ENCODE measurements around the gene RGS4.

RGS4 gene

DNA sequence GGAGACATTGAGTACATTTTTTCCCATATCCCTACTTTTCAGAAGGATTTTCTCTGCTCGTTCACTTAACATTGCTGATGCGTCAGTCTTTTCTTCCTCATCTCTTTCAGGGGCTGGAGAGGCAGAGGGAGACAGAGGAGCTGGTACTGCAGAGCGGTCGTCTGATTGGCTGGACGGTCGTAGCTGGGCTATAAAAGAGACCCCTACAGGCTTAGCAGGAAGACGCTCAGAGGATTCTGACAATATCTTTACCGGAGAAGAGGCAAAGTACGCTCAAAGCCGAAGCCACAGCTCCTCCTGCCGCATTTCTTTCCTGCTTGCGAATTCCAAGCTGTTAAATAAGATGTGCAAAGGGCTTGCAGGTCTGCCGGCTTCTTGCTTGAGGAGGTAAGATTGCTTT lies at the start of gene RGS4:
TSS of gene RGS4 (plus strand) at position 220 of the 400 bp plus-strand sequence. CDS start at position 344, 124 bp downstream.
- DNase-seq = no peak

DNA sequence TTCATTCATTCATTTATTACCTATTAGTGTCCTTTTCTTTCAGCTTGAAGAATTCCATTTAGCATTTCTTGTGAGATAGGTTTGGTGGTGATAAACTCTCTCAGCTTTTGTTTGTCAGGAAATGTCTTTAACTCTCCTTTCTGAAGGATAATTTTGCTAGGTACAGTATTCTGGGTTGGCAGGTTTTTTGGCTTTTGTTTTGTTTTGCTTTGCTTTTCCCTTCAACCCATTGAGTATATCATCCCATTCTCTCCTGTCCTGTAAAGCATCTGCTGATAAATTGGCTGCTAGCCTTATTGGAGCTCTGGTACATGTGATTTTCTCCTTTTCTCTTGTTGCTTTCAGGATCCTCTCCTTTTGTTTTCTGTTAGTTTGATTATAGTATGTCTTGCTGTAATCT lies 47.0 kb upstream of the RGS4 start:
- DNase-seq = no peak

DNA sequence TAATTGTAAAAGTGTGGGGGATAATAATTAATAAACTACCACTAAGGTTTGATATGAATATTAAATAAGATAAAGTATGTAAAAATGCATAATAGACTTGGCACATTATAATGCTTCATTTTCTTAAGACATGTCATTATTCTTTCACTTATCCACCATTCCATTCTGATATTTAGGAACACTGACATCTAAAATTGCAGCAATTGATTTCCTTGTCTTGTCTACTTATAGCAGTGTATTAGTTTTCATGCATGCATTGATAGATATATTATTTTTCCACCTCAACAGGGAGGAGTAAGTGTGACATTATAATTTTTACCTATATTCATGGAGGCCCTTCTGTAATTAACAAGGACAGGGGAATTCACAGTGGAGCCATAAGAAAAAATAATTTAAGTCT lies 41.6 kb upstream of the RGS4 start:
- DNase-seq = no peak

DNA sequence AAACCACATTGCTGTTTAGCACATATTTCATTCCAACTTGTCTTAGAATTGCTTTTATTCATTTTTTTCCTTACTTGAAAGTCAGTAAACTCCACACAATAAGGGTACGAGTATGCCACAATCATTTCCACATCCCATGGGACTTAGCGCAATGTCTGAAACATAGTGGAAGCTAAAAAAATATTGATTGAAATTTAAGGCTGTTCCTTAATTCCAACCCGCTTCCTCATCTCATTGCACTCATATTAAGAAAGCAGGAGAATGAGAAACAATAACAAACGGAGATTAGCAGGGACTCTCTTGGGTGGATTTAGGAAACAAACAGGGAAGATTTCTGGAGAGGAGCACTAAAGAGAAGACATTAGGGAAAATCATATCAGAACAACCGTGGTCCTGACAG lies 39.3 kb upstream of the RGS4 start:
- DNase-seq = no peak

DNA sequence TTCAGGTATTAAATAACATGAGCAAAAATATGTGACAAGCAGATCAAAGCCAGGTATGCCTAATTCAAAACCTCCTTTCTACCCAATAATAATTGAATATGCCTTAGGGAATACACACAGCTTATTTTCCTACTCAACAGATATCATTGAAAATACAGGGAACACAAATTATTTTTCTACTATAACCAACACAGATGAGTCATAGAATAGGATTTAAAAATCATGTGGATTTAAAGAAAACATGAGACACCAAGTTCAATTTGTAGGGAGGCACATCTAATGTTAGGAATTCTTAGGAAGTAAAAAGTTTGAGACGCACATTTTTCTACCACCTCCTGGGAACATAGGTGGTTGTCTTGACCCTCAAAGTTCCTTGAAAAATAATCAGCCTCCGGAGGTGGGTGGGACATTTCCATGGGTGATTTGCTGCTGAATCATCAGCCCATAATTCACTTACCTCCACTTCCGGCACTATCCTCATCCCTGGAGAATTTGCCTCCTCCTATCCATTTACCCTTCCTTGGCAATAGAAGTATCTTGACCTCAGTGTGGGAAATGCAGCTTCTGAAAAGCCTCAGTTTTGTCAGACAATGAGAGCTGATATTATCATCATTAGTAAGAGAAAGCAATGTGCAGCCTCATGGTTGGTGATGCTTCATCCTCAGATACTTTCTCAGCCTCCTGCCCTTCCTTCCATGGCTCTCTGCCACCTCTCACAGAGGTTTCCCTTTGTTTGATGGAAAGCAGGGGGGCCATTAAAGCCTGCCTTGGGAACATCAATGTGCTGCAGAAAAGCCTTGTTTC lies 33.5 kb upstream of the RGS4 start:
- DNase-seq = no peak

DNA sequence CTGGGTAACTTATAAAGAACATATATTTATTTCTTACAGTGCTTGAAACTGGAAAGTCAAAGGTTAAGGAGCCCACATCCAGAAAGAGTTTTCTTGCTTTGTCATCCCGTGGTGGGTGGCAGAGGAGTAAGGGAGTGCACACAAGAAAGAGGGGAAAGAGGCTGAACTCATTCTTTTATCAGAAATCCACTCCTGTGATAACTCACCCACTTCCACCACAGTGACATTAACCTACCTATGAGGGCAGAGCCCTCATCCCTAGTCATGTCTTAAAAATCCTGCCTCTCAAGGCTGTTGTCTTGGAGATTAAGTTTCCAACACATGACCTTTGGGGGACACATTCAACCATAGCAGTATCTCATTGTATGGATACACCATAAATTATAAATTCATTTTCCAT lies 32.5 kb upstream of the RGS4 start:
- no peak for DNase-seq

DNA sequence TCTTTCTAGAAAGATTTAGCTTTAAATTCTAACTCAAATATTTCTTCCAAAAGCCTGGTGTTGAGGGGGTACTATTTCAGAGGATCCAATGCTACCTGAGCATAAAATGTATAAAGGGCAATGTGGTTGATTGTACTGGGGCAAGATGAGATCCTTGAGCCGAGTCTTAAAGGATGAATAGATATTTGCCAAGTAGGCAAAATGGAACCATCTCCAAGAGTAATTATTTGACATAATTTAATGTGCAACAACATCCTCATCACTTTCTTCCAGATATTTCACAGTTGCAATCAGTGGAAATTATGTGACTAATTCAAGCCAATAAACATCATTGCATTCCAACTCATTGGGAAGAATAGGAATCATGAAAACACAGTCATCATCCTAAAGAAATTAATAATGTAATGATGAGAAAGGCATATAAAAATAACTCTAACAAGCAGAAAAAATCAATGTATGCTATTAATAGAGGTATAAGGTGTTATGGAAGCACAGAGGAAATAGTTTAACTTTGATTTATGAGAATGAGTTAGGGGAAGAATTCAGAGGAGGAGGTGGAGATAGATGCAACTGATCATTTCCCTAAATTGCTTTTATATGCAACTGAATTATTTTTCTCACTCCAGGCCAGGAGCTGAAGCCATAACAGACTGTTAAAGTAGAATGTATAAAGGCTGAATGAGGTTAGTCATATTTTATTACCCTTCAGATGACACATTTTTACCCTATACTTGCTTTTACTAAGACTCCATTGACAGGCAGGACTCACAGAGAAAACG lies 30.0 kb upstream of the RGS4 start:
- DNase-seq = no peak

DNA sequence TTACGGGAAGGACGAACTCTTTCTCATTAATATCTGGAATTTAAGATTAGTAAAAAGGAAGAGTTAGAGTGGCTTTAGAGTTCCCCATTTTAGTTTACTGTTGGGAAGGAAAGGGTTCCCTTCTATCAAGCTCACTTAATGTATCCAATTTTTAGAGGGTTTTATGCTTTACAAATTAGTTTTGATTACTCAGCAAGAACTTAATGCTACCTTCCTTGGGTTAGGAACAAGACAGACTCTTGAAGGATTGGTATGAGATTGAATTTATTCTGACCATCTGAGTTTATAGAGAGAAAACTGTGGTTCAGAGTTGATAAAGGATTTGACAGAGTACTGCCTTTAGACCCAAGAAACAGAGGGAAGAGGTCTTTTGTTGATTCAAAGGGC lies 29.5 kb upstream of the RGS4 start:
- DNase-seq = no peak

DNA sequence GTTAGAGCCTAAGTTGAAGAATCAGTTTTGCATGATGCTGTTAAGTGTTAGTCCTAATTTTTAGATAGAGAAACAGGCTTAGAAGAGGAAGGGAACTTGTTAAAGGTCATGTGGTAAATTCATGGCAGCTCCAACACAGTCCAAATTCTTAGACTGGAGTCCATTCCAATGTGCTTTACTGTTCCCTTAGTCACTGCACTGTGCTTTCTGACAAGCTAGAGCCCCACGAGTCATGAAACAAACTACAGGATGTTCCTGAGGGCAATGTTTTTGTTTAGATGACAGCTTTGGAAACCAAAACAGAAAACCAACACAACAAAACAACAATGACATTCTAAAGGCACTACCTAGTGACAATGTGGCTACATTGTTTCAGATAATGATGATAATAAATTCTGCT lies 23.1 kb upstream of the RGS4 start:
- no peak for DNase-seq

DNA sequence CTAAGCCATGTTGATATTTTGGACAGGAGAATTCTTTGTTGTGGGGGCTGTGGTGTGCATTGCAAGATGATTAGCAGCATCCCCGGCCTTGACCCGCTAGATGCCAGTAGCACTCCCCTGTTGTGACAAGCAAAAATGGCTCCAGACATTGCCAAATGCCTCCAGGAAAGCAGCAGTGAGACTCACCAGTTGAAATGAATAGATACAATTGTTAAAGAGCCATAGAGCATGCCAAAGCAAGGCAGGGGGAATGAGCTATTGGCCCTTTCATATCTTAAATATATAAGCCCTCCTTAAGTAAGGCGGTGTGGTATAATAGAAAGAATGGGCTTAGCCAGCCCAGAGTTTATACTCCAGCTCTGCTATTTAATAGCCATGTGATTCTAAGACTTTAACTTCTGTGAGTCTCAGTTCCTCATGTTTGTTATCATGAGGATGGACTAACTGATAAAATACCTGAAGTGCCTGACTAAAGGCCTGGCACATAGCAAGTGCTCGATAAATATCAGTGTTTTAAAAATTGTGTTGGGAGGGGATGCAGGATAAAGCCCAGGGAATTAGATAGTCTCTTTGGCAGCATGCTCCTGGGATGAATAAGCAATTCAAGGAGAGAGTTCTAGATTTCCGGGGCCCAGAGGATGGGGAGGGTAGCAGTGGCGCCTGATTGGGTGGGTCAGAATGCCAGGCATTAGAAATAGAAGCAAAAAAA lies 21.1 kb upstream of the RGS4 start:
- DNase-seq = no peak

DNA sequence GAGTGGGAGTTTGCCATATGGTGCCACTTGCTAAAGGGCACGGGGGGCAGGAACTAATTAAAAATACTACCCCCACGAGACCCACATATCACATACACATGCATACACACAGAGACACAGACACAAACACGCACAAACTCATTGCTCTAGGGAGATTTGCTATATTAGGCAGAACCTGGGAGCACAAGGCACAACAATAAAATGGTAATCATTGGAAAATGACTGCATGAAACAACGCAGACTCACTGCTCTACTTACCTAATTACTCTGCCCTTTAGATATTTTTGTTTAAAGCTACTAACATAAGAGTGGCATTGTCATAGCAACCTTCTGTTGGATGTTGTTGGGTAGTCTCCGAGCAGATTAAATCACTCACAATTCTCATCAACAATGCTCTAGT lies 20.3 kb upstream of the RGS4 start:
- no peak for DNase-seq

DNA sequence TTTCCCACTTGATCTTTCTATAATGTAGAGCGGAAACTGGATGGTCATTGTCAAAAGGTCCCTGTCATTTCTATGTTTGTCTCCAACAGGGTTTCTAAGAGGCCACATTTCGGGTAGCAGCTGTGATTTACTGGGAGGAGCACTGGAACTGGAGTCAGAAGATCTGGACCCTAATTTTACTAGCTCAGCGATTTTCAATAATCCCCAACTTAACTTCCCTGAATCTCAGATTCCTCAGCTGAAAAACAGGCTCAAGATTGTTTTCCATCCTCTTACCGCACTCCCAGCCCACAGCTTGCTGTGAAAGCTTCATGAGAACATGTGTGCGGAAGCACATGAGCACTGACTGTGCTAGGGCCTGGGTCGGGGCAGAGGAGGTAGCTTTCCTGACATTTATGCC lies 19.9 kb upstream of the RGS4 start:
- DNase-seq = no peak

DNA sequence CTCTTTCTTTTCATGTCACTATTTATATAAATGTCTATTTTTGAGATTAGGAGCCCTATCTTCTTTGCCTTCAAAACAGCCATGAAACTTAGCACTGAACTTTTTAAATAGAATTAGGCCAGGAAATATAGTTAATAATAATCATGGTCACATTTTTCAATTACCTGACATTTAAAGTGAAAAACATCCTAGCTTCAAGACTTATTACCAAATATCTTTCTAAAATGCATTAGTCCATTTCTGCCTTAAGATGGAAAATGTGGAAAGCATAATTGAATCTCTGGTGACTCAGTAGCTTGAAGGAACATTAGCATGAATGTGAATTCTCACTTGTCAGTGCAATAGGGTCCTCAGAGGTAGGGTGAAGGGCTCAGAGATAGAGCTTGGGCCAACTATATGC lies 18.7 kb upstream of the RGS4 start:
- no peak for DNase-seq

DNA sequence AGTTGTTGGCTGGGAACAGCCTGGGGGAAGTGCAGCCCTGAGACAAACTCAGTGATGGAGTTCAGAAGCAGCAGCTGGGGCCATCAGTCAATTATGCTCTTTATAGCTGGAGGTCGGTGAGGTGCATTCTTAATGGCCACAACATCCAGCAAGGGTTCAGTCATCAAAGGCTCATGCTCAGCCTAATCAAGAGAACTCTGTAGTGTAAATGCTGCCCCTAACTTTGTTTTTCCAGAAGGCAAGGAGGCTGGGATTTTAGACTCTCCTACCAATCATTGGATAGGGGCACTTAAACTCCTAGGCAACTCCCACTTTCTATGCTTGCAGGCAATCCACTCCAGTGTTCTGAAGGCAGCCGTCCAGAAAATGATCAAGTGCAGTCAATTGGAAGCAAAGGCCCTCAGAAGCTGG lies 15.0 kb upstream of the RGS4 start:
- no peak for DNase-seq

DNA sequence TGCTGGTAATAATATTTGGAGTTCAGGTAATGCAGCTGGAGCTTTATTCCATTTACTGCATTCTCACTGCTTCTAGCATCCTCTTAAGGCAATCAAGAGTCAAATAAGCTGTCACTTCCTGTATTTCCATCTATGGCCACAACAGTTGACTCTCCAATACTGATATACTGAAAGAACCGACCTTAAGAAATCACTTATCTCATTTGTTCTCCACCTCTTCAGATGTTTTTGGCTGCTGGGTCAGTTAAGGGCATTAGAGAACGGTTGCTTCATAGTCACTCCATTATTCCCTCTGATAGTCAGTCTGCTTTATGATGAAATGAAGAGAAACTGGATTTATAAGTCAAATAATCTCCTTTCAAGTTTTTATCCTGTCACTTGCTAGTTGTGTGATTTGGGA lies 14.2 kb upstream of the RGS4 start:
- DNase-seq = no peak

DNA sequence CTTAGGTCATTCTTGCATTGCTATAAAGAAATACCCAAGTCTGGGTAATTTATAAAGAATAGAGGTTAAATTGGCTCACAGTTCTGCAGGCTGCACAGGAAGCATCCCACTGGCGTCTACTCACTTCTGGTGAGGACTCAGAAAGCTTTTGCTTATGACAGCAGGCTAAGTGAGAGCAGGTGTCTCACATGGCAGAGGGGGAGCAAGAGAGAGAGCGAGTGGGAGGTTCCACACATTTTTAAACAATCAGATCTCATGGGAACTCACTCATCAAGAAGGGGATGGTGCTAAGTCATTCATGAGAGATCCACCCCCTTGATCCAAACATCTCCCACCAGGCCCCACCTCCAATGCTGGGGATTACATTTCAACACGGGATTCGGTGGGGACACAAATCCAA lies 13.6 kb upstream of the RGS4 start:
- DNase-seq = no peak

DNA sequence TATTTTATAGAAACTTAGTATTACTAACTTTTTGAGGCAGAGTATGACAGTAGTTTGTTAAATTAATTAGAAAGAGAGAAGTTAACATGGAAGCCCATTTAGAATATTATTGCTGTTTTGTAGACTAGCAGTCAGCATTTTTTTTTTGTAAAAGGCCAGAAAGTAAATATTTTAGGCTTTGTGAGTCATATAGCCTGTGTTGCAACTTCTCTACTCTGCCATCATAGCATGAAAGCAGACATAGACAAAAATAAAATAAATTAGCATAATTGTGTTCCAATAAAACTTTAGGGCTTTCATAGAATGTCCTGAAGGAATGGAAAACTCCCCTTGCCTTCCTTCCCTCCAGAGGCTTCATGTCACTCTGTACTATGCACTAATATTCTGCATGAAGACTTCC lies 12.3 kb upstream of the RGS4 start:
- no peak for DNase-seq

DNA sequence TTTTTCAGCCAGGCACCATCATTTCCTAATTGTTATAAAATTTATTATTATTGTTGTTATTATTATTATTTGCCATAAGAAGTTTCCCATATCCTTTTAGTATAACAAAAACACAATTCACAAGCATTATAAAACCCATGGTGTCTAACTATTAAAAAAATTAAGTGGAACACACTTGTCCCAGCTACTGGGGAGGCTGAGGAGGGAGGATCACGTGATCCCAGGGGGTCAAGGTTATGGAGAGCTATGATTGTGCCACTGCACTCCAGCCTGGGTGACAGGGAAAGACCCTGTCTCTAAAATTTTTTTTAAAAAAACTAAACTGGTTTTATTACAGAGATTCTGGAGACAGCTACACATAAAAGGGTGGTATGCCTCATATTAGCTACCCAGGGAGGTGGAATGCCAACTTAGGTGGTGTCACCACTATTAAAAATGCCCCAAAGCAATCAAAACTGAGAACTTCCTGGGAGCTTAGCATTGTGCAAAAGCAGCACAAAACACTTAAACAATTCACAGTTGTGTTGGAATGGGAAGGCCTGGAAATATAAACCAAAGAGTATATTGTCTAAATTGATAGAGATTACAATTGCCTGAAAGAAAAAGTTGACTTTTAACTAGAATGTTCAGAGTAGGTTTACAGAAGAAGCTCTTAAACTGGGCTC lies 8.7 kb upstream of the RGS4 start:
- no peak for DNase-seq

DNA sequence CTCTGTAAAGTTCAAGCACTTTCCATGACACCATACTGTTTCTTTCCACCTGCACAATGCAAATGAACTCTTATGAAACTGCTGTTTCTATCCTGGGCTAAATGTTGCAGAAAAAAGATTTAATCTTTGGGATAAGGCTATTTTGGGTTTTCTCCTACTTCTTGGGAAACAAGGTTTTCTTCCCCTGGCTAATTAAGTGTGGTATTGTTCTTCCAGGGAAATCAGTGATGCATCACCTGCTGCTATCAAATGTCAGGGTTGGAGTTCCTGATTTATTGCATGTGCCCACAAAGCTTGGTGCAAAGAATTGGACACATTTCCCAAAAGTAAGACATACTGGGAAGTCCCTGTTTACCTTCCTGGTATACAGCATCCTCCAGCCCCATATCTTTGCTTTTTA lies 6.0 kb upstream of the RGS4 start:
- DNase-seq = no peak

DNA sequence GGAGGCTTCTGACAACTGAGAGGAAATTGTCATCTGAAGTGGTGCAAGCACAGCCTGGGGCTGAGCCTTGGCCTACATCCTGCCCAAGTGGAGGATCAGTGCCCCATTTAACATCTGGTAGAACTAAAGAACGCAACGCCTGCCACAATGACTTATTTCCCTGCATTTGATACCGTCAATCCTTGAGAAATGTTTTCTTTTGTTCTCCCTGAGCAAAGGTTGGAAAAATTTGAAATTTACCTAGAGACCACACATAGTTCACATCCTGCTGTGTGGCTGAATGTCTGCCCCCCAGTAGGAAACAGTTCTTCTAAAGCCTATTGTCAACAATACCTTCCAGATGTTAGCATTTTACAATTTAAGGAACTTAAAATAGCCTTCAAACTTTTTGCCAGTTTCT lies 5.6 kb upstream of the RGS4 start:
- DNase-seq = no peak

DNA sequence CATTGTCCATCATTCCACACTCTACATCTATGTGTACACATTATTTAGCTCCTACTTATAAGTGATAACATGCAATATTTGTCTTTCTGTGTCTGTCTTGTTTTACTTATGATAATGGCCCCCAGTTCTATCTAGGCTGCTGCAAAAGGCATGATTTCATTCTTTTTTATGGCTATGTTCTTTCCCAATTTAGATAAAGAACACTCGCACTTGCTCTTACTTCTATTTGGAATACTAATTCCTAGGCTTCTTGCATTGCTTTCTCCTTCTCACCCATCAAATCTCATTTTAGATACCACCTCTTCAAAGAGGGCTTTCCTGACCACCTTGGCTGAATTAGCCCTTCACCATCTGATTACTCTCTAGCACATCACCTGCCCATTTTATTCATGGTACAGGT lies 3.0 kb upstream of the RGS4 start:
- no peak for DNase-seq

DNA sequence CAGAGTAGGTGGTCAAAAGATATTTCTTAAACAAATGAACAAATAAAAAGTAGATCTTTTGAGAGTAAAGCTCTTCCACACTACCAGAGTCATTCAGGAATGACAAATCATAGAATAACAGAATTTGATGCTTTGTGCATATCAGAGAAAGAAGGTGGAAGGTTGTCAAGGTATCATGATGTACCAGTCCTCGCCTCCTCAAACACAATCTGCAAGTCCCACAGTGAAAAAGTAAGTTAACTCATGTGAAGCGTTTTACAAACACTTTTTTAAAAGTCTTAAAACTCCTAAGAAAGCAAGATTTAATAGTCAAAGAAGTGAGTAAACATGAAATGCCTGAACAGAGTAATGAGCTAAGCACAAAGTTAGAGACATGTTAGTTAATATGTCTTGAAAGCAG lies 2.5 kb upstream of the RGS4 start:
- DNase-seq = no peak

DNA sequence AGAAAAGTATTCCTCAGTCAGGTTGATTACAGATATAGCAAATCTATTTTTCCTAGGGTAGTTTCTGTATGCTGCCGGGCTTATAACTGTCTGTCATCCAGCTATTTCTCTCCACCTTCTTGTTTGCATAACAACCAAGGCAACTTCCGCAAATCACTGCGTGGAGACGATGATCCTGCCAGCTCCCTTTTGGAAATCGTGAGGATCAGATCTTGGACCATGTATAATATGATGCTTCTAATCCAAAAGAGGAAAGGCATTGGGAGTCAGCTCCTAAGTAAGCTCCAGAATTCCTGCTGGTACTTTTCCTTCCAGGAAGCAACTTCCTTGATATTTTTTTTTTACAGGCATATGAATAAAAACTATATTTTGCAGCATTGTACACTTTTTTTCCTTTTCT lies 445 bp upstream of the RGS4 start:
- DNase-seq = no peak

All from activated CD4-positive, alpha-beta T cell treated with anti-CD3 and anti-CD28 coated beads, Interleukin-2, Interleukin-6, amounts not matched to agents 100 ng/mL and 50 ng/mL, durations not matched to agents 16 hours and 8 hours (primary cell).